Activated T-cell treated with anti-CD3 and anti-CD28 coated beads, Interleukin-2, amount 50 U/mL, for 4 hours (primary cell): ENCODE results near the gene BCKDK. TPM values are rescaled to one million over a fixed set of nuclear protein-coding genes. Genes with fewer than 3 reads are reported as not detected.

ENCODE experiments used
- ATAC-seq, 2 donors: fragments of 200-7000 bp; cut with Tn5 transposase; one replicate each; pipeline ENCODE4 v1.10.0; 2021
- DNase-seq: peaks from one replicate; pipeline ENCODE4 v3.0.0-alpha.2; 2020
- H3K27me3 Mint-ChIP-seq: one replicate; pipeline ENCODE4 v1.8.0; 2021; ENCODE audit warnings: low read depth, mixed read lengths
- H3K36me3 Mint-ChIP-seq: one replicate; pipeline ENCODE4 v1.8.0; 2022; ENCODE audit warnings: mixed read lengths; ENCODE audit not compliant: insufficient read depth
- H3K4me1 Mint-ChIP-seq: one replicate; pipeline ENCODE4 v1.8.0; 2021; ENCODE audit warnings: low read depth, mixed read lengths
- H3K4me3 Mint-ChIP-seq: one replicate; pipeline ENCODE4 v1.8.0; 2021; ENCODE audit warnings: mild to moderate bottlenecking, moderate library complexity, mixed read lengths
- H3K9me3 Mint-ChIP-seq: one replicate; pipeline ENCODE4 v1.8.0; 2021; ENCODE audit warnings: mixed read lengths
- total RNA-seq, 3 donors: library from RNA; stranded (reverse); gene quantifications; one replicate each; pipeline ENCODE4 v1.2.1, GENCODE V29; 2021

Gene BCKDK
- total RNA-seq, 3 donors from 2014 or later, result 41.9 to 46.5 (median 43.2) TPM

DNA sequence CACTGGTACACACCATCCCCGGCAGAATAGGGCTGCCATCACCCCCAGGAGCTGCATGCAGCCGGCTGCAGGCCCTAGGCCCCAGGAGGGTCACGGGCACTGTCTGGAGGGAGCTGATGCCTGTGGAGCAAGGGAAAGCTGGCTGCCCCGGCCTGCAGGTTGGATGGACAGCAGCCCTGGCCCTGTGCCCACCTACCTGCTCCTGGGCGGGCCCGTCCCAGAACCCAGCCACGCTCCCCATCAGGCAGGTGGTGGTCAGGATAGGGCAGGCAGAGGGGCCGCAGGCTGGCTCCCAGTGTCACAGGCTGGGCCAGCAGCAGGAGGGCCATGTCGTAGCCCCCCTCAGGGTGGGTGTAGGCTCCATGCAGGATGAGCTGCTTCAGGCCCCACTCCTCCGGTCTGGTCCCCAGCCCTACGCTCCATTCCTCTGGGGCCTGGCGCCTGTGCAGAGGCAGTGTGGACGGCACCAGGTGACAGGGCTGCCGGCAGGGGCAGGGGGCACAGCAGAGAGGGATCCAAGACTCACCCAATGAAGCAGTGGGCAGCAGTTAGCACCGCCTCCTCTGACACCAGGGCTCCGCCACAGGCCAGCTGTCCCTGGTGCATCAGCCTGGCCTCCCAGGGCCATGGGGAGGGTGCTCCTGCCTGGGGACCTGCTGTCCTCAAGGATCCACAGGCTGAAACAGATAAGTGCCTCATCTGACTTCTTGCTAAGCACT lies 23.4 kb upstream of the BCKDK start:
- DNase-seq (no peak), ATAC-seq (no peak)
- Mint-ChIP-seq H3K4me3 (no peak overlapping the region), H3K9me3 (no peaks in the 10 kb centered on the region), H3K27me3 (no peaks in the 10 kb centered on the region), H3K4me1 (peaks cover 8% of the 10 kb centered on the region), H3K36me3 (peaks cover 11% of the 10 kb centered on the region)

- DNase-seq (no peak), ATAC-seq (no peak)
- Mint-ChIP-seq H3K9me3 (no peaks in the 10 kb centered on the region), H3K4me3 (no peak overlapping the region), H3K27me3 (no peaks in the 10 kb centered on the region), H3K4me1 (peaks cover 8% of the 10 kb centered on the region), H3K36me3 (peaks cover 11% of the 10 kb centered on the region)
Measured at GRCh38 chr16:31085411-31085810, 22.8 kb upstream of the BCKDK start.

GRCh38 chr16:31085873-31086628 lies 22.1 kb upstream of the BCKDK start:
- DNase-seq, result no peak
- ATAC-seq, result no peak
- Mint-ChIP-seq H3K9me3 (no peaks in the 10 kb centered on the region), H3K4me1 (peaks cover 5% of the 10 kb centered on the region), H3K4me3 (no peak overlapping the region), H3K36me3 (peaks cover 9% of the 10 kb centered on the region), H3K27me3 (no peaks in the 10 kb centered on the region)

DNA sequence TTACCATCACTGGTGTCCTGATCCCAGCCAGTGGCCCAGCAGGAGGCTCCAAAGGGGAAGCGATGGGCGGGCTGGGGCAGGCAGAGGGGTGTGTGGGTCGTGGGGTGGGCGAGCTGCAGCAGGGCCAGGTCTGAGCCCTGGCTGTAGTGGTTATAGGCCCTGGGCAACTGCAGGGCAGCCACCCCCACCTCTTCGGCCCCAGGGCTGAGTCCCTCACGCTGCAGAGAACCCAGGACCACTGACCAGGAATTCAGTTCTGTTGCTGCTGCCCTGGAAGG lies 21.6 kb upstream of the BCKDK start:
- DNase-seq (no peak), ATAC-seq (no peak)
- no peaks in the 10 kb centered on the region for H3K27me3 Mint-ChIP-seq
- peaks cover 10% of the 10 kb centered on the region for H3K36me3 Mint-ChIP-seq
- H3K4me1 Mint-ChIP-seq, result peaks cover 5% of the 10 kb centered on the region
- H3K4me3 Mint-ChIP-seq, result no peak overlapping the region
- H3K9me3 Mint-ChIP-seq, result no peaks in the 10 kb centered on the region

DNA sequence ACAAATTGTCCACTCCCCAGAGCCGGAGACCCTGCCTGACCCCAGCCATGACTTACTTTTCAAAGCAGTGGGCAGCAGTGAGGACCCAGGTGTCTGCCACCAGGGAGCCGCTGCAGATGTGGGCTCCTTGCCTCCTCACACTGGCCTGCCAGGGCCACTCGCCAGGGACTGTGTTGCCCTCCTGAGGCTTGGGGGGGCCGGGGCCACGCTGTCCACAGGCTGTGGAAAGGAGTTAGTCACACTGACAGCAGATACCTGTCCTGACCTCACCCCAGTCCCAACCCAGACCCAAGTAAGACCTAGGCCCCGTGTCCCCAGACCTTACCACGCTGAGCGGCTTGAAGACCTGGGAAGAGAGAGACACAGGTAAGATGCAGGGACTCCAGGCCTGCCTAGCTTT lies 20.7 kb upstream of the BCKDK start:
- Mint-ChIP-seq H3K27me3 (no peaks in the 10 kb centered on the region), H3K36me3 (peaks cover 9% of the 10 kb centered on the region), H3K4me1 (peaks cover 2% of the 10 kb centered on the region), H3K4me3 (no peak overlapping the region), H3K9me3 (no peaks in the 10 kb centered on the region)
- no peak for ATAC-seq
- DNase-seq, result no peak

- H3K9me3 Mint-ChIP-seq, result no peaks in the 10 kb centered on the region
- no peak overlapping the region for H3K4me3 Mint-ChIP-seq
- ATAC-seq (no peak), DNase-seq (no peak)
- peaks cover 9% of the 10 kb centered on the region for H3K36me3 Mint-ChIP-seq
- H3K4me1 Mint-ChIP-seq, result peaks cover 4% of the 10 kb centered on the region
- H3K27me3 Mint-ChIP-seq, result no peaks in the 10 kb centered on the region
Measured at GRCh38 chr16:31087971-31088370, 20.2 kb upstream of the BCKDK start.

DNA sequence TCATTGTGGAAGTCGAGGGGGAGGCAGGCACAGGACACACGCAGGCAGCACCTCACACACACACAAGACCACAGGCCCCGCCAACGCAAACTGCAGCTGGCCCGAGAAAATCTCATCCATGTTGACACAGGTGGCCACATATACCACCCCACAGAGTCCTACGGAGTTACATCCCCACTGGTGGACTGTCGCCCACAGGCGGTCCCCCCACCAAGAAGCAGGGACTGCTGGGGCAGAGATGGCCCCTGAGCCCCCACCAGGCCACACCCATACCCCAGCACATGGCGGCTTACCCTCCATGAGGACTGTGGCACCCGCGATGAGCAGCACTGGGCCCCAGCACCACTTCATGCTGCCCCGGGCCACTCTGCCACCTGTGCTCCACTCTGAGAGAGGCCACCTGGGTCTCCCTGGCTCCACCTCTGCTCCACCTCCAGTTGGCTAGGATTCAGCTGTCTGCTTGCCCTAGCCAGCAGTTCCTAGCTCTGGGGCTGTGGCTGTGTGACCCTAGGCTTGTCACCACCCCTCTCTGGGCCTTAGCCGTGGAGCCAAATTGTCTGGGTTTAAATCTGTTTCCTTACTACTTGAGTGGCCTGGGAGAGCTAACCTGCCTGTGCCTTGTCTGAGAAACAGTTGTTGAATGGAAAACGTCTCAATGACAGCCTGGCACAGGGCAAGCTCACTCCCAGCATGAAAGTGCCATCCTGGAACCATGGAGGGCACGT lies 19.6 kb upstream of the BCKDK start, which contains the start of gene PRSS53:
Gene PRSS53, minus strand, starts transcription at position 485 of the 725 bp plus-strand sequence. Its CDS starts 134 bp downstream, at position 351.
- H3K9me3 Mint-ChIP-seq, result no peaks in the 10 kb centered on the region
- H3K4me3 Mint-ChIP-seq, result no peak within 1 kb of the TSS
- peaks cover 9% of the 10 kb centered on the region for H3K36me3 Mint-ChIP-seq
- ATAC-seq (no peak), DNase-seq (no peak)
- no peaks in the 10 kb centered on the region for H3K27me3 Mint-ChIP-seq
- H3K4me1 Mint-ChIP-seq, result peaks cover 7% of the 10 kb centered on the region

DNA sequence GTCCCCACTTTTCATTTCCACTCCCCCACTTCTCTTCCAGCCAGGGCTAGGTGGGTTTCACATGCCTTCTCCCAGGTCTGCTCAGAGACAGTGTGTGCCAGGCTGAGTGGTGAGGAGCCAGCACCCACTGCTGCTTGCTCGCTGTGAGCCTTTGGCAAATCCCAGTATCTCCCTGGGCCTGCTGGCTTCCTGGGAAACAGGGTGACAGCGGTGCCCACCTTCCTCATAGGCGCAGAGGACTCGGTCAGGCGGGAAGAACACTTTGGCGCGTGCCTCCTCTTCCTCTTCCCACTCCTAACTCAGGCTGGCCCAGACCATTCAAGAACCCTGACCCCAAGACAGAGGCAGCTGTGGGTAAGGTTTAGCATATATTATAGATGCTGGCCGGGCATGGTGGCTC lies 19.0 kb upstream of the BCKDK start:
- peaks cover 10% of the 10 kb centered on the region for H3K4me1 Mint-ChIP-seq
- H3K9me3 Mint-ChIP-seq, result no peaks in the 10 kb centered on the region
- H3K4me3 Mint-ChIP-seq, result no peak overlapping the region
- ATAC-seq, result no peak
- H3K36me3 Mint-ChIP-seq, result peaks cover 9% of the 10 kb centered on the region
- no peak for DNase-seq
- no peaks in the 10 kb centered on the region for H3K27me3 Mint-ChIP-seq

DNA sequence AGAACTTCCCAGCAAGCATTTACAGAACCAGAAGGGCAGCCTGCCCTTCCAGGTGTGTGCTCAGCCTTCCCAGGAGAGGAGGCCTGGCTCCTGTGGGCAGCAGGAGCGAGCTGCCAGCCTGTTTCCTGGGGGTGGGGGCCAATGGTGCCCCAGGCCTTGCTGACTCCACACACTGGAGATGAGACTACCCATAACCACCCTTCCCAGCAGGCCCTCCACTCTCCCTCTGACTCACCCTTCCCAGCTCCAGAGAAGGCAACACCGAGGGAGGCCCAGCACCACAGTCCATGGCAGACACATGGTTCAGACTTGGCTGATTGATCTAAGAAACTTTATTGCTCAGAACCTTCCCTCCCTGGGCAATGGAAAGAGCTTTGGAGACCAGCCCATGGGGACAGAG lies 17.6 kb upstream of the BCKDK start:
- Mint-ChIP-seq H3K36me3 (peaks cover 9% of the 10 kb centered on the region), H3K4me1 (peaks cover 21% of the 10 kb centered on the region), H3K27me3 (no peaks in the 10 kb centered on the region), H3K4me3 (no peak overlapping the region), H3K9me3 (no peaks in the 10 kb centered on the region)
- DNase-seq (no peak), ATAC-seq (no peak)

GRCh38 chr16:31092330-31092729 lies 15.9 kb upstream of the BCKDK start:
- Mint-ChIP-seq H3K4me1 (peaks cover 26% of the 10 kb centered on the region), H3K36me3 (peaks cover 6% of the 10 kb centered on the region), H3K9me3 (no peaks in the 10 kb centered on the region), H3K27me3 (no peaks in the 10 kb centered on the region), H3K4me3 (peak overlapping the region; percentile 52)
- ATAC-seq, result no peak
- no peak for DNase-seq

DNA sequence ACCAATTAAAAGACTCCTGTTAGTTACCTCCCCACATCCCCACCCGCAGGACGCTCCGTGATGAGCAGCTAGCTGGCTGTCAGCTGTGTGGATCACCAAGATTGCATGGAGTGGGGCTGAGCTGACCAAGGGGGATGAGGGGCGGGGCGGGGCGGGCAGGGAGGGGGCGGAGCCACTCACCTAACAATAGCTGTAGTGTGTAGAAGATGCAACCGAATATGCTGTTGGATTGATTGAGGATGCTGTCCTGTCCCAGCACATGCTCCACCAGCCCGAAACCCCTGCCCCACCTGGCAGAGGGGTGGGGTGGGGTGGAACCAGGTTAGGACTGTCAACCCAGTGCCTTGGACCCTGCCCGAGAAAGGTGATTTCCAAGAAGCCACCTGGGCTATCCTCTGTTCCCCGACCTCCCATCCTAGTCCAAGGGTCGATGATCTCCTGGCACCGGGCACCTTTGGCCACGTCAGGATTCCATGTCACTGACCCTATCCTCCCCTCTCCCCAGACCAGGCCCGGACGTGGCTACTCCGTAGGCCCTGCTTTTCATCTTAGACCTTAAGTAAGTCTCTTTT lies 15.0 kb upstream of the BCKDK start:
- ATAC-seq (no peak), DNase-seq (no peak)
- H3K9me3 Mint-ChIP-seq, result no peaks in the 10 kb centered on the region
- H3K27me3 Mint-ChIP-seq, result no peaks in the 10 kb centered on the region
- H3K4me1 Mint-ChIP-seq, result peaks cover 26% of the 10 kb centered on the region
- H3K36me3 Mint-ChIP-seq, result peaks cover 6% of the 10 kb centered on the region
- peak overlapping the region; percentile 97 for H3K4me3 Mint-ChIP-seq

GRCh38 chr16:31094088-31094423 lies 14.1 kb upstream of the BCKDK start:
- peak in 1 of 2 donors; percentile 1 for ATAC-seq
- Mint-ChIP-seq H3K4me1 (peaks cover 26% of the 10 kb centered on the region), H3K36me3 (peaks cover 6% of the 10 kb centered on the region), H3K9me3 (no peaks in the 10 kb centered on the region), H3K4me3 (peak overlapping the region; percentile 97), H3K27me3 (no peaks in the 10 kb centered on the region)
- no peak for DNase-seq

- ATAC-seq (peak; percentile 94 to 95), DNase-seq (peak; percentile 77)
- H3K4me3 Mint-ChIP-seq, result peak within 1 kb of the TSS; percentile 97
- no peaks in the 10 kb centered on the region for H3K9me3 Mint-ChIP-seq
- peaks cover 26% of the 10 kb centered on the region for H3K4me1 Mint-ChIP-seq
- no peaks in the 10 kb centered on the region for H3K27me3 Mint-ChIP-seq
- H3K36me3 Mint-ChIP-seq, result peaks cover 3% of the 10 kb centered on the region
Measured at GRCh38 chr16:31094424-31095120, 13.6 kb upstream of the BCKDK start, which contains the start of gene VKORC1. VKORC1 (minus strand) TSS chr16:31094797; CDS start chr16:31094729, 68 bp downstream.
